ENCODE results near the gene SLC45A2. TPM values are rescaled to one million over a fixed set of nuclear protein-coding genes. Genes with fewer than 3 reads are reported as not detected.

Gene SLC45A2
- polyA plus RNA-seq, 1 of the 3 experiments (the other 2 are of a cell fraction): 0.02 TPM

DNA sequence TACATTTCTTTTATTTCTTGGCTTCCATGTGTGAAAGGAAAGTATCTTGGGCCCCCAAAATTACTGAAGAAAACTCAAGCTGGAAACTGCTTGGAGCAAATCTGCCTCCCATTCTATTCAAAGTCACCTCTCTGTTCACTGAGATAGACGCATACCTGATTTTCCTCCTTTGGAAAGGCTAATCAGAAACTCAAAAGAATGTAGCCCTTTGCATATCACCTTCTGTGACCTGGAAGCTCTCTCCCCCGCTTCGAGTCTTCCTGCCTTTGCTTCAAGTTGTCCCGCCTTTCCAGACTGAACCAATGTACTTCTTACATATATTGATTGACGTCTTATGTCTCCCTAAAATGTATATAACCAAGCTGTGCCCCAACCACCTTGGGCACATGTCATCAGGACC is 53.4 kb downstream of the SLC45A2 start:
- Histone ChIP-seq H3K4me3 (ENCODE audit: low read depth in 2 of 2, low read length in 1 of 2) (no peak overlapping the region), H4K20me1 (ENCODE audit: insufficient read depth) (0 out of 2 replicates have a peak, but pooled peaks cover 4% of the 10 kb centered on the region), H3K4me1 (ENCODE audit: control insufficient read depth in 1 of 2, insufficient read depth in 2 of 2, low read depth in 1 of 2, low read length in 1 of 2) (peaks cover 0 to 2% of the 10 kb centered on the region in 2 experiments; a peak in 1 of 4 replicates), H3K4me2 (no peak overlapping the region), H3K9me2 (no peaks in the 10 kb centered on the region), H3K27me3 (ENCODE audit: insufficient read depth) (peaks cover under 1% of the 10 kb centered on the region), H3K9me3 (no peaks in the 10 kb centered on the region), H3F3A (replicated peaks; ENCODE audit: insufficient read depth) (no peaks in the 10 kb centered on the region), H3K36me3 (replicated peaks in 1 of 2; ENCODE audit: control insufficient read depth in 1 of 2, insufficient read depth in 2 of 2, low read length in 1 of 2) (no peaks in the 10 kb centered on the region), H3K79me2 (ENCODE audit: insufficient read depth) (no peaks in the 10 kb centered on the region), H3K27ac (ENCODE audit: low read depth in 2 of 2, low read length in 1 of 2) (no peak overlapping the region), H3K9ac (no peak overlapping the region), H2AFZ (ENCODE audit: low read depth) (no peak overlapping the region)
- TF ChIP-seq, protein P1, sequence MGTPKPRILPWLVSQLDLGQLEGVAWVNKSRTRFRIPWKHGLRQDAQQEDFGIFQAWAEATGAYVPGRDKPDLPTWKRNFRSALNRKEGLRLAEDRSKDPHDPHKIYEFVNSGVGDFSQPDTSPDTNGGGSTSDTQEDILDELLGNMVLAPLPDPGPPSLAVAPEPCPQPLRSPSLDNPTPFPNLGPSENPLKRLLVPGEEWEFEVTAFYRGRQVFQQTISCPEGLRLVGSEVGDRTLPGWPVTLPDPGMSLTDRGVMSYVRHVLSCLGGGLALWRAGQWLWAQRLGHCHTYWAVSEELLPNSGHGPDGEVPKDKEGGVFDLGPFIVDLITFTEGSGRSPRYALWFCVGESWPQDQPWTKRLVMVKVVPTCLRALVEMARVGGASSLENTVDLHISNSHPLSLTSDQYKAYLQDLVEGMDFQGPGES (IDR thresholded peaks at IDR 0.05; ENCODE audit: low read depth, low read length): no peak
- DNase-seq: no peak
- 33% methylated on average over 5 of the region's 5 CpGs for WGBS (ENCODE audit: low lambda C conversion rate)
- ChIA-PET POLR2A (no interaction called here), CTCF (interaction anchor here (2.4 kb wide), 1 partner anchor 495 kb away, joined by 9 read pairs; no protein-coding TSS in a partner anchor)

DNA sequence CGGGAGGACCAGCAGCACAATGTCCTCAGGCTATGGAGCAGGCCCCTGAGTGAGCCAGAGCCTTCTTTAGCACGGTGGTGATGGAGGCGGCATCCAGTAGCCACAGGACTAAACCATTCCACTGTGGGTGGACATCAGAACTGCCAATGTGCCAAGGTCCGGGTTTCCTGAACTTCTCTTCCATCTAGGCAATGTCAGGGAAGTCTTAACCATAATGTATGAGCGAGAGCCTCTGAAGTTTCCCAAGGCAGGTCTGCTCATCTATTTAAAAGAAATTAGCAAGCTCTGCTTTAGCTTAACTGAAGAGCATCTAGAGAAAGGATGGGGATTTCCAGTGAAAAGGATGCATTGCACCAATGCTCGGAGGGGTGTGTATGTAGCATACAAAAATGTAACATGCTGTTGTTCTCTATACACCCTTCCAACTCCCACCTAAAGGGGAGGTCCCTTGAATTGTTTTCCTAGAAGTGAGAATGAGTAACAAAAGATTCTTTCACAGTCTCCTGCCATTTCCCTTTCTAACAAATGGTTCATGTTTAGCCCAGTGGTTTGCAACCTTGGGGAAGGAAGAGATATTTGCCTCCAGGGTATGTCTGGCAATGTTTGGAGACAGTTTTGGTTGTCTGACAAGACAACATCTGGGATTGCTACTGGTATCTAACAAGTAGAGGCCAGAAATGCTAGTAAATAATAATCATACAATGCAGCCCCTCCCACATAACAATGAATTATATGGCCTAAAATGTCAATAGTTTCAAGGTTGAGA is 54.4 kb downstream of the SLC45A2 start:
- H2AFZ ChIP-seq (ENCODE audit: low read depth): no peak overlapping the region
- H3K4me3 ChIP-seq (ENCODE audit: low read depth in 2 of 2, low read length in 1 of 2): no peak overlapping the region
- H3K9ac ChIP-seq: no peak overlapping the region
- no peaks in the 10 kb centered on the region for H4K20me1 ChIP-seq (ENCODE audit: insufficient read depth)
- POLR2A ChIA-PET: no interaction called here
- H3K79me2 ChIP-seq (ENCODE audit: insufficient read depth): no peaks in the 10 kb centered on the region
- H3F3A ChIP-seq (replicated peaks; ENCODE audit: insufficient read depth): no peaks in the 10 kb centered on the region
- no peaks in the 10 kb centered on the region for H3K9me2 ChIP-seq
- H3K4me1 ChIP-seq (ENCODE audit: control insufficient read depth in 1 of 2, insufficient read depth in 2 of 2, low read depth in 1 of 2, low read length in 1 of 2): no peaks in the 10 kb centered on the region
- no peaks in the 10 kb centered on the region for H3K9me3 ChIP-seq
- CTCF ChIA-PET: no interaction called here
- WGBS (ENCODE audit: low lambda C conversion rate): 39% methylated on average over 6 of the region's 6 CpGs
- H3K4me2 ChIP-seq: no peak overlapping the region
- TF ChIP-seq REST (IDR thresholded peaks at IDR 0.05; ENCODE audit: low read depth, low read length) (no peak), MXI1 (IDR thresholded peaks at IDR 0.05; ENCODE audit: low read depth, low read length) (no peak), SMC3 (IDR thresholded peaks at IDR 0.05; ENCODE audit: low read depth, low read length) (no peak), NRF1 (IDR thresholded peaks at IDR 0.05; ENCODE audit: low read depth, low read length) (no peak), FOXM1 (IDR thresholded peaks at IDR 0.05; ENCODE audit: low read depth) (no peak), TCF12 (IDR thresholded peaks at IDR 0.05) (no peak), SIN3A (IDR thresholded peaks at IDR 0.05; ENCODE audit: borderline replicate concordance, low read depth, low read length) (no peak), ZBTB33 (IDR thresholded peaks at IDR 0.05; ENCODE audit: borderline replicate concordance, low read depth) (no peak), YY1 (IDR thresholded peaks at IDR 0.05; ENCODE audit: low read depth) (no peak), USF2 (IDR thresholded peaks at IDR 0.05; ENCODE audit: borderline replicate concordance, low read depth, low read length) (no peak), EZH2phosphoT487 (IDR thresholded peaks at IDR 0.05; ENCODE audit: borderline replicate concordance, low read depth) (no peak), TEAD4 (IDR thresholded peaks at IDR 0.05; ENCODE audit: borderline replicate concordance, insufficient read depth) (no peak), POLR2AphosphoS5 (IDR thresholded peaks at IDR 0.05; ENCODE audit: low read depth, low read length) (no peak)
- TF ChIP-seq, protein P2, sequence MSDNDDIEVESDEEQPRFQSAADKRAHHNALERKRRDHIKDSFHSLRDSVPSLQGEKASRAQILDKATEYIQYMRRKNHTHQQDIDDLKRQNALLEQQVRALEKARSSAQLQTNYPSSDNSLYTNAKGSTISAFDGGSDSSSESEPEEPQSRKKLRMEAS (IDR thresholded peaks at IDR 0.05; ENCODE audit: low read depth): no peak
- no peaks in the 10 kb centered on the region; the same call in 1 of the 2 replicates for H3K27me3 ChIP-seq (ENCODE audit: insufficient read depth)
- H3K36me3 ChIP-seq (replicated peaks in 1 of 2; ENCODE audit: control insufficient read depth in 1 of 2, insufficient read depth in 2 of 2, low read length in 1 of 2): no peaks in the 10 kb centered on the region
- H3K27ac ChIP-seq (ENCODE audit: low read depth in 2 of 2, low read length in 1 of 2): no peak overlapping the region
- no peak for DNase-seq
